Adrenal gland (tissue), 12 donors: Measurements from ENCODE around the gene TMEM235. TPM values are rescaled to one million over a fixed set of nuclear protein-coding genes. Genes with fewer than 3 reads are reported as not detected.

Source experiments
- DNase-seq, 7 donors: peaks; one replicate each; pipeline ENCODE4 v3.0.0-alpha.2; 2019 to 2020
- H3K27ac ChIP-seq, 5 donors: fragments of 200-600 bp; sonication (generic) in 4 of 5; 1 replicate in 3 of 5; 2 replicates in 2 of 5; pipeline versions ENCODE4 v1.5.1 to v1.8.0; 2016 to 2020; ENCODE audit warnings: mild to moderate bottlenecking in 1 of 5
- H3K27me3 ChIP-seq: fragments of 200-600 bp; 2 replicates; pipeline ENCODE4 v1.8.0; 2021
- H3K36me3 ChIP-seq, 2 donors: fragments of 200-600 bp; replicated peaks in 1 of 2; 1 replicate in 1 of 2; 2 replicates in 1 of 2; pipeline versions ENCODE4 v1.5.1 to v1.8.0; 2018 to 2022
- H3K4me1 ChIP-seq, 2 donors: fragments of 200-600 bp; replicated peaks in 1 of 2; 1 replicate in 1 of 2; 2 replicates in 1 of 2; pipeline versions ENCODE4 v1.5.1 to v1.8.0; 2018 to 2021
- H3K4me3 ChIP-seq, 4 donors: fragments of 200-600 bp; sonication (generic) in 3 of 4; one replicate each; pipeline ENCODE4 v1.5.1; 2016 to 2018
- H3K9me3 ChIP-seq, 3 donors: fragments of 200-600 bp; sonication (generic) in 1 of 3; replicated peaks in 1 of 3; 1 replicate in 2 of 3; 2 replicates in 1 of 3; pipeline versions ENCODE4 v1.5.1 to v1.8.0; 2016 to 2021
- POLR2A ChIP-seq, 2 donors: fragments of 450-650 bp; IDR thresholded peaks; one replicate each; pipeline ENCODE4 v1.6.1; 2017; ENCODE audit warnings: antibody characterized with exemption in 2 of 2, mild to moderate bottlenecking in 2 of 2, moderate library complexity in 1 of 2
- WGBS, 4 donors: extraction: QIAGEN DNeasy Blood & Tissue Kit in 2 of 4; methylation state at CpG; one replicate each; pipeline versions ENCODE4 v1.1.5 to v1.1.7; 2013 to 2017; 5-methylcytosine and 5-hydroxymethylcytosine counted together
- intact Hi-C, 2 donors: fragments of 100-400 bp; cut with DNase I; formaldehyde crosslinking; loops; one replicate each; pipeline versions ENCODE4 v1.14.1 to v1.15.0; 2022 to 2023
- polyA plus RNA-seq, 3 donors: library from polyadenylated mRNA; stranded (reverse); fragments of 200-250 nt in 2 of 3; fragments of 350-450 nt in 1 of 3; fragmentation: Illumina TruSeq in 1 of 3; extraction: RNeasy Lipid Tissue Mini Kit (QIAGEN cat#74804) in 1 of 3; gene quantifications; one replicate each; pipeline ENCODE4 v1.2.3, GENCODE V29; 2013 to 2014
- total RNA-seq, 9 donors: library from RNA; depleted of rRNA in 4 of 9; stranded (reverse); fragments of >200 nt in 4 of 9; fragments of 120-200 nt in 1 of 9; fragmentation: NEBNext Ultra II Directional in 1 of 9; extraction: Animal tissue kit (Norgen Biotek cat#: 25700) in 1 of 9; gene quantifications; one replicate each; pipeline versions ENCODE4 v1.1.0 to v1.2.4, GENCODE V29; 2013 to 2023
- TF ChIP-seq, protein P1 (sequence below), 6 experiments: fragments of 450-650 bp in 4 of 6; fragments of 200-600 bp in 2 of 6; sonication (generic) in 1 of 6; IDR thresholded peaks; 1 replicate in 5 of 6; 2 replicates in 1 of 6; pipeline versions ENCODE4 v1.5.1 to v1.8.0; 2016 to 2021; ENCODE audit warnings: antibody characterized with exemption in 6 of 6, mild to moderate bottlenecking in 2 of 6, moderate library complexity in 1 of 6
- donor health status: healthy with polysubstance abuse.
- donor health status: Bipolar disorder and iron deficiency.
- donor health status: DM: yes; HTN: yes; CAD: no.
- donor health status: DM: no; HTN: no; CAD: no.
- donor health status: DM: no; HTN: no; CAD: no.
- donor health status: DM: yes; HTN: yes; CAD: no.

TMEM235 gene
- total and polyA plus RNA-seq, 12 donors = 0.07 TPM; not detected in 11

DNA sequence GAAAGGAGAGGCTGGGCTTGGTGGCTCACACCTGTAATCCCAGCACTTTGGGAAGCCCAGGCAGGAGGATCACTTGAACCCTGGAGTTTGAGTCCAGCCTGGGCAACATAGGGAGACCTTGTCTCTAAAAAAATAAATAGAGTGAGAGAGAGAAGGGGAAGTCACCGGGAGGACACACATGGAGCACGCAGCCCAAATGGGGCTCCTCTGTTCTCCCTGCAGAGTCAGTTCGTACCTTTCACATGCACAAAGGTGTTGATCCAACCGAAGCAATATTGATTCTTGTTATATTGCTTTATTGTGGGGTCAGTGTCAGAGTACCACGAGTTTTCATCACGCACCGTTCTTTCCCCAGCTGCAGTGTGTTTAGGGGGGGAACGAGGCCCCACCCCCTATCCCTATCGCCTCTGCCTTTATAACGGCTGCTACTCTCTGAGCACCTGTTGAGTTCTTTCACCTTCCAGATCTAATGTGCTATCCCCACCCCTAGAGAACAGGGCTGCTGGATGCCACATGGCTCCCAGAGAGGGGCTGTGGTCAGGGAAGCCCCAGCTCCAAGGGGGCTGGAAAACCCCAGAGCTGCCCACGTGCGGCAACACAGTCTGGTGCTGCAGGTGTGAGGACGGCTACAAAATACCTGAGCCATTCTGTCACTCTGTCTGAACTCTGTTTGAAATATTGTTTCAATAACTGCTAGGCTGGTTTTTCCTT lies 1.0 kb upstream of the TMEM235 start:
- no peaks in the 10 kb centered on the region for H3K4me1 ChIP-seq
- no peak for TF ChIP-seq POLR2A (IDR thresholded peaks at IDR 0.05)
- TF ChIP-seq, protein P1, sequence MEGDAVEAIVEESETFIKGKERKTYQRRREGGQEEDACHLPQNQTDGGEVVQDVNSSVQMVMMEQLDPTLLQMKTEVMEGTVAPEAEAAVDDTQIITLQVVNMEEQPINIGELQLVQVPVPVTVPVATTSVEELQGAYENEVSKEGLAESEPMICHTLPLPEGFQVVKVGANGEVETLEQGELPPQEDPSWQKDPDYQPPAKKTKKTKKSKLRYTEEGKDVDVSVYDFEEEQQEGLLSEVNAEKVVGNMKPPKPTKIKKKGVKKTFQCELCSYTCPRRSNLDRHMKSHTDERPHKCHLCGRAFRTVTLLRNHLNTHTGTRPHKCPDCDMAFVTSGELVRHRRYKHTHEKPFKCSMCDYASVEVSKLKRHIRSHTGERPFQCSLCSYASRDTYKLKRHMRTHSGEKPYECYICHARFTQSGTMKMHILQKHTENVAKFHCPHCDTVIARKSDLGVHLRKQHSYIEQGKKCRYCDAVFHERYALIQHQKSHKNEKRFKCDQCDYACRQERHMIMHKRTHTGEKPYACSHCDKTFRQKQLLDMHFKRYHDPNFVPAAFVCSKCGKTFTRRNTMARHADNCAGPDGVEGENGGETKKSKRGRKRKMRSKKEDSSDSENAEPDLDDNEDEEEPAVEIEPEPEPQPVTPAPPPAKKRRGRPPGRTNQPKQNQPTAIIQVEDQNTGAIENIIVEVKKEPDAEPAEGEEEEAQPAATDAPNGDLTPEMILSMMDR (IDR thresholded peaks at IDR 0.05) = no peak
- peaks cover 27% of the 10 kb centered on the region for H3K27me3 ChIP-seq
- intact Hi-C loops = no loop called here
- H3K9me3 ChIP-seq = no peaks in the 10 kb centered on the region
- no peak overlapping the region for H3K27ac ChIP-seq
- no peaks in the 10 kb centered on the region for H3K36me3 ChIP-seq
- no peak overlapping the region for H3K4me3 ChIP-seq
- no peak for DNase-seq
- 63 to 68% (median 67%) methylated on average over 11 to 13 of the region's 13 CpGs for WGBS, 4 donors

DNA sequence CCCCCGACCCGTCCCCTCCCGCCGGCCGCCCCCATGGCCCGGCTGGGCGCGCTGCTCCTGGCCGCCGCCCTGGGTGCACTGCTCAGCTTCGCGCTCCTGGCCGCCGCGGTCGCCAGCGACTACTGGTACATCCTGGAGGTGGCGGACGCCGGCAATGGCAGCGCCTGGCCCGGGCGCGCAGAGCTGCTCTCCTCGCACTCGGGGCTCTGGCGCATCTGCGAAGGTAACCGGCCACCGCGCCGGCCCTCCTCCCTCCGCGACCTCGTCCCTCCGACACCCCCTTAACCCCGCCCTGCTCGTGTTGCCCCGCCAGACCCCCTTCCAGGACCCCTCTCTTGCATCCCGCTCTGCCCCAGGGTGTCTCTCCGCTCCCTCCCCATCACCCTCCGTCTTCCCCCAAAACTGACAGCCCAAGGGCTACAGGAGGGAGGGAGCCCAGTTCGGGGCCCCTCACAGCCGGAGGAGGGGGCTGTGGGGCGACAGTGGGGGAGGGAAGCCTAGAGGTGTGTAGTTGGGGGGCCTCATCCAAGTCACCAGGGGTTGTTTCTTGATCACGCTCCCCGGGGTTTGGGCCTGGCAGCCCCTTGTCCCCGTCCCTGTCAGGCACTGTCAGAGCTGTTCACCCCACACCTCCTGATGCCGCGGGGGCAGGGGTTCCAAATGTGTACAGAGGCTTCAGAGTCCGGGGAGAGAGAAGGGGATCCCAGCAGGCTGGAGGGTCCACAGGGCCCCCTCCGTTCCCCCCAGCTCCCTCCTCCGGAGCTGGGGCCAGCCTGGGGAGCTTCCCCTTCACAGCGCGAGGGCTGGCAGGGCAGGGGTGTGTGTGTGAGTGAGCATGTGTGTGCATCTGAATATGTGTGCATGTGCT lies 794 bp downstream of the TMEM235 start:
- Histone ChIP-seq H3K27me3 (peaks cover 27% of the 10 kb centered on the region), H3K4me1 (no peaks in the 10 kb centered on the region), H3K36me3 (no peaks in the 10 kb centered on the region), H3K9me3 (no peaks in the 10 kb centered on the region), H3K27ac (no peak overlapping the region), H3K4me3 (no peak overlapping the region)
- WGBS, 4 donors = 14 to 61% (median 19%) methylated on average over 3 to 55 of the region's 55 CpGs
- intact Hi-C loops = no loop called here
- no peak for TF ChIP-seq POLR2A (IDR thresholded peaks at IDR 0.05)
- TF ChIP-seq, protein P1 (IDR thresholded peaks at IDR 0.05) = no peak
- no peak for DNase-seq

DNA sequence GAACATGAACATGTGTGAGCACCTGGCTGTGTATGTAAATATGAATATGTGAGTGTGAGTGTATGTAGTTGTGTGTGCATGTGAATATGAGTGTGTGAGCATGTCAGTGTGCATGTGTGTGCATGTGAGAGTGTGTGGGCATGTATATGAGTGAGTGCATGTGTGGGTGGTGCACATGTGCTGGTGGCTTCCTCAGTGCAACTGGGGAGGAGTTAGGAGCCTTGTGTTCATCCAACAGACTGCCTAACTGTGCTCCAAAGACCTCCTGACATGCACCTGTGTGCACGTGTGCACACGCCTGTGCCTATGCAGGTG lies 1.4 kb downstream of the TMEM235 start:
- Histone ChIP-seq H3K27me3 (peaks cover 27% of the 10 kb centered on the region), H3K4me3 (no peak overlapping the region), H3K9me3 (no peaks in the 10 kb centered on the region), H3K36me3 (no peaks in the 10 kb centered on the region), H3K27ac (no peak overlapping the region), H3K4me1 (no peaks in the 10 kb centered on the region)
- 85 to 96% (median 89%) methylated on average over 2 of the region's 2 CpGs for WGBS, 4 donors
- intact Hi-C loops = no loop called here
- TF ChIP-seq, protein P1 (IDR thresholded peaks at IDR 0.05) = no peak
- no peak for TF ChIP-seq POLR2A (IDR thresholded peaks at IDR 0.05)
- no peak for DNase-seq

DNA sequence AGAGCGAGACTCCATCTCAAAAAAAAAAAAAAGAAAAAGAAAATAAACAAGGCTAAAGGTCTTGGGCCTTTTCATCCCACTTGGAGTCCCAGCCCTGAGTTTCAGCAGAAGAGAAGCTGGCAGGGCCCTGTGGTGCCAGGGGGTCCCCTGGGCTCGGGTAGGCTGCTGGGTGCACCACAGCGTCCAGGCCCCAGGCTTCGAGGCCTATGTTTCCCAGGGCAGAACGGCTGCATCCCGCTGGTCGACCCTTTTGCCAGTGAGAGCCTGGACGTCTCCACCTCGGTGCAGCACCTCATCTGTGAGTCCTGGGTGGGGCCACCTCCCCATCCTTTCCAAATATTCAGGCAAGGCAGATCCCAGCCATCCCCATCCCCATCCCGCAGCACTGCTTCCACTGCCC lies 2.2 kb downstream of the TMEM235 start:
- Histone ChIP-seq H3K36me3 (no peaks in the 10 kb centered on the region), H3K27ac (no peak overlapping the region), H3K4me3 (no peak overlapping the region), H3K9me3 (no peaks in the 10 kb centered on the region), H3K4me1 (no peaks in the 10 kb centered on the region), H3K27me3 (peaks cover 27% of the 10 kb centered on the region)
- WGBS, 4 donors = 79 to 91% (median 87%) methylated on average over 7 to 10 of the region's 10 CpGs
- no peak for DNase-seq
- intact Hi-C loops = no loop called here
- TF ChIP-seq POLR2A (IDR thresholded peaks at IDR 0.05) = no peak
- TF ChIP-seq, protein P1 (IDR thresholded peaks at IDR 0.05) = no peak
